GM18858 (cell line): Measurements from ENCODE around the gene GPR65.

Experiments
- ATAC-seq: cut with Tn5 transposase; IDR thresholded peaks from one replicate; pipeline ENCODE4 v1.9.1; 2021; ENCODE audit not compliant: unreplicated experiment

GPR65 gene, protein sequence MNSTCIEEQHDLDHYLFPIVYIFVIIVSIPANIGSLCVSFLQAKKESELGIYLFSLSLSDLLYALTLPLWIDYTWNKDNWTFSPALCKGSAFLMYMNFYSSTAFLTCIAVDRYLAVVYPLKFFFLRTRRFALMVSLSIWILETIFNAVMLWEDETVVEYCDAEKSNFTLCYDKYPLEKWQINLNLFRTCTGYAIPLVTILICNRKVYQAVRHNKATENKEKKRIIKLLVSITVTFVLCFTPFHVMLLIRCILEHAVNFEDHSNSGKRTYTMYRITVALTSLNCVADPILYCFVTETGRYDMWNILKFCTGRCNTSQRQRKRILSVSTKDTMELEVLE

DNA sequence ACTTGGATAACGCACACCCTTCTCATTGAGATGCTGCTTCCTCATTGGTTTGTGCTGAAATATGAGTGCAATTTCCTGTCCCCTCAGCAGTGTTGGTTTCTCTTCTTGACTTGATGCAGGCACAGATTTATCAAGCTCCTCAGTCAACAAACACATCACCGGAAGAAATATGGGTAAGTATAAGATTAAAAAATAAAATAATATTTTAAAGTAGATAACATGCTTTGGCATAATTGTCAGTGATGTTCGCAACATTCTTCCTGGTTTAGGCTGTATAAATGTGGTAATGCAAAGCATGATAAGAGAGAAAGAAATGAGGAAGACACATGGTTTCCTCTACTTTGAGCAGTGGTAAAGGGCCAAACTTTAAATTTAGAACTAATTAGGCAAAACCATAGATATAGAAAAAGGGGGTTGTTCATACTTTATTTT lies at the start of gene GPR65:
Gene GPR65, plus strand, starts transcription at position 86 of the 432 bp plus-strand sequence. CDS start 5,713 bp downstream, outside the sequence.
- peak; percentile 69 for ATAC-seq

DNA sequence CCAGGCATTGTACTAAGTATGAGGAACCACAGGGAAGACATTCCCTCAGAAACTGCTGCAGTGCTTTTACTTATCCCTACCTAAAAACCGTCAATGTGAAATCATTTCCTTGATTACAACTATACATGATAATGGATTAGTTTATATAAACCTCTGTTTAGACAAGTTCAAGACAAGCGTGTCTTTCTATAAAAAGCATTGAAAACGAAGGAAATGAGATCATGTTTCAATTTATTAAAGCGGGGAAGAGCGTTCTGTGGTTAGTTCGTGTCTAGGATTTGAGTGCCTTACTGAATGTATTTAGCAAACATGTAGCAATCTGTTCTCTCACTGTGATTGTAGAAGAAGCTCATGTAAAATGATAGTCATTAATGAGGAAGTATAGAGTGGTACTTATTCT lies 49.4 kb upstream of the GPR65 start:
- no peak for ATAC-seq

DNA sequence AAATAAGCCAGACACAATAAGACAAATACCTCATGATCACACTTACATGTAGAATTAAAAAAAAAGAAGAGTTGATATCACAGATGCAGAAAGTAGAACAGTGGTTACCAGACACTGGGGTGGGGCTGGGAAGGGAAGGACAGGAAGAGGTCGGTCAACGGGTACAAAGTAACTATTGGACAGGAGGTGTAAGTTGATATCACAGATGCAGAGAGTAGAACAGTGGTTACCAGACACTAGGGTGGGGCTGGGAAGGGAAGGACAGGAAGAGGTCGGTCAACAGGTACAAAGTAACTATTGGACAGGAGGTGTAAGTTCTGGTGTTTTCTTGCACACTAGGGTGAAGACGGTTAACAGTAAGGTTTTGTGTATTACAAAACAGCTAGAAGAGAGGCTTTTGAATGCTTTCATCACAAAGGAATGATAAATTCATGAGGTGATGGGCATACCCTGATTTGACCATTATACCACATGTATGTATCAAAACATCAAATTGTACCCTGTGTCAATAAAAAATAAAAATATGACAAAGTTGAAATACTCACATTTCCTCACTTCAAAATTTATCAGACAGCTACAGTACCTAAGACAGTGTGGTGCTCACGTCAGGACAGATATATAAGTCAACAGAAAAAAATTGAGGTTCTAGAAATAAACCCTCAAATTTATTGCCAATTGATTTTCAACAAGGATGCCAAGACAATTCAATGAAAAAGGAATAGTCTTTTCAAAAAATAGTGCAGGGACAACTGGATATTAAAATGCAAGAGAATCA lies 44.7 kb upstream of the GPR65 start:
- no peak for ATAC-seq

DNA sequence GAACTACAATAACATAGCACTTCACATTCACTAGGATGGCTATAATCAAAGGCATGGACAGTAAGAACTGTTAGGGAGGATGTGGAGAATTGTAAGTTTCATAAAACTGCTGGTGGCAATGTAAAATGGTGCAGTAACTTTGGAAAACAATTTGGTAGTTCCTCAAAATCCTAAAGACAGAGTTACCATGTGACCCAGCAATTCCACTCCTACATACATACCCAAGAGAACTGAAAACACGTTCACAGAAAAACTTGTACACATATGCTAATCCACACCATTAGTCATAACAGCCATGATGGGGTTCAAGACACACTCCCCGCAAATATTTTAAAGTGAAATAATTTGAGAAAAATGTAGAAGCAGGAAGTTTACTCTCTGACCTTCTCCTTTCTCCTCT lies 43.7 kb upstream of the GPR65 start:
- ATAC-seq, result no peak

DNA sequence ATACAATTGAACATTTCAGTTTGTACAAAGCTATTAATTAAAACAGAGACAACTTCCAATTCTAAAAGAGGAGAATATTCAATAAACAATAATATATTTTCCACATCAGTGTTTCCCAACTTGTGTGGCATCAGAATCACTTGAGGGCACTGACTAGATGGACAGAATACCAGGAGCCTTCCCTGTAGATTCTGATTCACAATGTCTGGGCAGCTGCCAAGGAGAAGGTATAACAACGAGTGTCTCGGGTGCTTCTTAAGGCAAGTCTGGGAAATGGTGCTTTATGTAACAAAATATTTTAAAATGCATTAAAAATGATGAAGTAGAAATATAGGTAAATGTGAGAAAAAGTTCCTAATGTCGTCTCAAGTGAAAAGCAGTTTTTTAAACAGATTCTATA lies 38.1 kb upstream of the GPR65 start:
- ATAC-seq, result no peak

DNA sequence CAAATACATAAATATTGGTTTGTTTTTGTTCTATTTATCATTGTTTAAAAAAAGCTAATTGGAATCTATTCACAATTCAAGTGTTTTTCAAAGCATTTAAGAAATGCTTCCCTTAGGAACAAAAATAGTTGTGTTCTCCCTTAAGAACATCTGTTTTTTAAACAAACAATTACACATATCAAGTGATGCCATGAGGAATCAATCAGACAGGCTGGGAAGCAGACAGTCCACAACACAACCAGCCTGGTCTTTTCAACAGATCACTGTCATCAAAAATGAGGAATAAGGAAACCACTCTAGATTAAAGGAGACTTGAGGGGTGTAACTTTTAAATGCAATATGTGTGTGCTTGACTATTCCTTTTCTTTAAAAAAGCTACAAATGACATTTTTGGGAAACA lies 37.4 kb upstream of the GPR65 start:
- no peak for ATAC-seq

DNA sequence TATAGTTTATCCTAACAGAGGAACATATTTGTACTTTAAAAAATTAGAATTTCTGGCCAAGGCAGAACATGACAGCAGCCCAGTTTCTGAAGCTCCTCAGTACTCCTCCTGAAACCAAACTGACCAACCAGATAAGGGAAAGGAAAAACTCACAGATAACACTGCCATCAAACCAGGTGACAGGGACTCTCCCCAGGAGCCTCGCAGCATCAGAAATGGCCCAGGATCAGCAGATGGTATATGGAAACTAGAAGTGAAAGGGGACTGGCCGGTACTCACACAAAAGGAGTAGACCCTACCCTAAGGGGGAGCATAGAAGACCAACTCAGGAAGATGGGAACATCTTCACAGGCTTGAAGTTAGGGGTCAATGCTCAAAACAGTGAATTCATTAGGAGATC lies 33.9 kb upstream of the GPR65 start:
- ATAC-seq, result peak; percentile 92

DNA sequence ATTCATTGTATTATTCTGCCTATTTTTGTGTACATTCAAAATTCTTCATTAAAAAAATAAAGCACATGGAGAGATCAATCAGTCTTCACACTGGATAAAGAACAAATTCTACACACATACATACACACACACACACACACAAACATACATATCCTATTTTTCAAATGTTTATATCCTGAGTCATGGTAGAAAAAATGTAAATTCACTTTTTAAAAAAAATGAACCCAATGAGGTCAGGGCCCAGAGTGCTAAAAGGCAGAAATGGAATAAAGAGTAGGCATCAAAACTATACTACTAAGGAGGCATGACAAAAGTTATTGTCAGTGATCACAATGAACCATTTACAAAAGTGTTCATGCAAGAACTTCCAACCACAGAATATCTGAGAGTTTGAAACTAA lies 29.3 kb upstream of the GPR65 start:
- ATAC-seq, result no peak

DNA sequence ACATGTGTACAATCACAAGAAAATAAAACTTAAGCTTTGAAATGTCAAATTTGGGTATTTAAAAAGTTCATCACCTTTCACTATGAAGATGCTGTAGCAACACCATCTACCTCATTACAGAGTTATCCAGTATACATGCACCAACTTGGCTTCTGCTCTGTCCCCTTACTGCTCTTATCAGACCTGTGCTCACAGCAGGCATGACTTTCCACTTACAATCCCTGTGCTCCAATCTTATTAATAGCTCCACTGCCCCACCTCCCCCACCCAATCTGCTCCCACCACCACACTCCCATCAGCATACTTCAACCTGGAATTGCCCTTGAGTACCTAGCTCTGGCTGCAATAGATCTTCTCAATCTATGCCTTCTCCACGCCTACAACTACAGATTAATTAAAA lies 25.2 kb upstream of the GPR65 start:
- ATAC-seq, result no peak

DNA sequence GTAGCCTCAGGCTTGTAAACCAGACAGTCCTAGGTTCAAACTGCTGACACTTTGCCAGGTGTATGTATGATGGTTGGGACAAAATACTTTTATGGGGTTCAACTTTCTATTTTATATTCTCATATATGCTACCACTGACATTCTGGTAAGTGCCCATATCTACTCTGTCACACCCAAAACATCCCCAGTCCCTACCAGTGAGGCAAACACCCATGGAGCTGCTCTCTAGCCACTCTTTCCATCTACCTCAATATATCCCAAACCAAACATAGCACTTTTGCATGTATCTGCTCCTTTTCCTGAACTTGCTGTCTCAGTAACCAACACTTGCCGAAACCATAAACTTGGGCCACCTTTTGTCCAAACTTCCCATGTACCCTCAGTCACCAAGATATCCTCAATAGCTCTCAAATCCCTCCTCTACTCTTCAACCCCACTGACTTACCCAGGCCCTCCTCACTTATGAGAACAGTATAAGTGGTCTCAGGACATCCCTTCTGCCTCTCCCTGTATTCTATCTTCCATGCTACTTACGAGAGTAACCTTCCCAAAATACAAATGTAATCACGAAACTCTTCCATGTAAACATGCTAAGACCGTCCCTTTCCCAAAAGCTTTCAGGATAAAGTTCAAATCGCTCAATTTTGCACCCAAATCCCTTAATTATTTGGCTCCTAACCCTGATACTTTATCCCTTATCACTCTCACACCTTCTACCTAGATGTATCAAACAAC lies 15.5 kb upstream of the GPR65 start:
- no peak for ATAC-seq

DNA sequence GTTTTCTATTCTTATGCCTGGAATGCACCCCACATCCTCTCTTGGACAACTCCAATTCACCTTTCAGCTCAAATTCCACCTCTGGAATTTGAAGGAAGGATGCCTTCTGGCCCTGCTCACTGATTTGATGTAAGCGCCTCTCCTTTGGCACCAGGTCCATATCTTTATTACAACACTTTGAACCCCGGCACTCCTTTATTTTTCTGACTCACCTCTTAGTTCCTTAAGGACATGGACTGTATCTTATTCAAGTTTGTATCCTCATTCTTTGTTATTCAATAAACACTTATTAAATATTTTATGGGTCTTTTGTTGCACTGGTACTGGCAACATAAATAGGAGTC lies 15.0 kb upstream of the GPR65 start:
- ATAC-seq, result no peak

DNA sequence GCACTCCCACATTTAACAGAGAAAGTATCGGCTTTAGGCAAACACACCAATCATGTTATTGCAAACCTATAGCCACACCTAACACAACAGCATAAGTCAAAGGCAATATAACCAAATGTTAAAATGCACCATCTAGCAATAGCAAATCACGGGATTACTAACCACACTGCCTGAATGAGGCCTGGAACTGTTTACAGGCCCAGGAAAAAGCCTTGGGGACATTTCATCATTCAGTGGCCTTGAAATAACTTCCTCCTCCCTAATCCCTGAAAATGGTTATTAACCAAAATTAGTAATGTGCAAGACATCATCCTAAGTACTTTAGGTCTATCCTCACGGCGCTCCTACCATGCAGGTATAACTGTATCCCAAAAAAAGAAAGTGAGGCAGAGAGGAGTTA lies 14.3 kb upstream of the GPR65 start:
- ATAC-seq, result no peak

DNA sequence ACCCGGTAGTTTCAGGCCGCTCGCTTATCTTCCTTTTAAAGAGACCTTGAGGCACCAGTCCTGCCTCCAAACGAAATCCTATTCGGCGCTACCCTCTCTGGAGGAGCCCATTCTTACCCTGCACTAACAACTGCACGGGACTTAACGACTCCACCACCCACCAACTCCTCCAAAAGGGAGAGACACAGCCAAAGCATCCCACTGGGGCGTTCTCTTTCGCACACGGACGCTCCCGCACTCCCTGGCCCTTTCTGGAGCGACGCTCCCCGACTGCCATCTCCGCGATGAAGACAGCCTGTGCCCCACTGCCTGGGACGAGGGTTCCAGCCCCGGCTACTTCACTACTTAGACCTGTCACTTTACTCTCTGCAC lies 12.6 kb upstream of the GPR65 start:
- no peak for ATAC-seq

DNA sequence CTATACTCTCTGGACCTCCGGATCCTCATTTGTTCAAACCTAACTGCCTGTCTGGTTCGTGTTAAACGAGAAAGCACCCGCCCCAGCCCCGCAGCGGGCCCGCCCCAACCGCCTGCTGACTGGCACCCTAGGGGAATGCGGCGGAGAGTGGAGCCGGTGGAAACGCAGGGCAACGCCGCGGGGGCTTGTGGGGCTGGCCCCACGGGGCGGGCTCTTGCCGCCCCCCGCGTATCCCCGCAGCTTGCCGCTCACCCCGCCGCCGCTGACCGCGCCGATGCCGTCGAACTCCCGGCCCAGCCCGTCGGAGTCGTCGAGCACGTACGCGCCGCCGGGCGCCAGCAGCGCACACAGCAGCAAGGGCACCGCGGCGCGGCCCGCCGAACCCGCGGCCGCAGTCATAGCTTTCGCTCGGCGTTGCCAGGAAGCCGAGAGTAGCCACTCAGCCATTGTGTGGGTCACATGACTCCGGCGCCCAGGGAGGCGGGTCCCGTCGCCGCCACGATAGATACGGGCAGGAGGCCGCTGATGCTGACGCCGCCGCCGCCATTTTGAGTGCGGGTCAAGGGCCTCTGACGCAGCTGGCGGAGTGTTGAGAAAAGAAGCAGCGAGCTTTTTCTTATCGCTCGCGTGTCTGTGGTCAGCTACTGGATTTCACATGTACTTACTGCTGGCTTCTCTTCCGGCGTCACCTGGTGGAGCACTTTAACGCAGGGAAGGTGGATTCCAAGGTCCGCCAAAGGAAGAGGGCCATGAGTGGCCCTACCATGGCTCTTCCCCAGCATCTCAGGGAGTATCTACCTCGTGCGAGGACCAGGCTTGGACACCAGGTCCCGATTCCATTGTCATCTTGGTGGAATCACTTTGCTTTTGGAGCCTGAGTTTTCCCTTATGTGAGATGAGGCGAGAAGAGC lies 12.0 kb upstream of the GPR65 start, which contains the start of gene GALC:
Gene GALC, minus strand, starts transcription at position 465 of the 911 bp plus-strand sequence. Its CDS starts 18 bp downstream, at position 447.
- ATAC-seq, result peak; percentile 83

DNA sequence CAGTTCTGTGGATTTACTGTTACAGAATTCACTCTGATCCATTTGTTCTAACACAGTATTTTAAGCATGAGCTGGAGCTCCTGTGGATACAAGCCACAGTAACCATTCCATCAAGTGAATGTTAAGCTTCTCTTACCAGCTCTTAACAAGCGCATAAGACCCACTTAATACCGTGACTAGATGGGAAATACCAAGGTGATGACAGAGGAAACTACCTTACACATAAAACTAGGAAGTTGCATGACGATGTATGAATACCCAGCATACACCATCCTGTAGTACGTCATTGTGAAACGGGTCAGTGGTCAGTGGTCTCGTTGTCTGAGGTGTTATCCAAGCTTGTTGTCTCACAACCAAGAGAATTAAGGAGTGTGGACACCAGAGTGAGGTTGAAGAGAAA lies 10.0 kb upstream of the GPR65 start:
- ATAC-seq, result peak; percentile 32

DNA sequence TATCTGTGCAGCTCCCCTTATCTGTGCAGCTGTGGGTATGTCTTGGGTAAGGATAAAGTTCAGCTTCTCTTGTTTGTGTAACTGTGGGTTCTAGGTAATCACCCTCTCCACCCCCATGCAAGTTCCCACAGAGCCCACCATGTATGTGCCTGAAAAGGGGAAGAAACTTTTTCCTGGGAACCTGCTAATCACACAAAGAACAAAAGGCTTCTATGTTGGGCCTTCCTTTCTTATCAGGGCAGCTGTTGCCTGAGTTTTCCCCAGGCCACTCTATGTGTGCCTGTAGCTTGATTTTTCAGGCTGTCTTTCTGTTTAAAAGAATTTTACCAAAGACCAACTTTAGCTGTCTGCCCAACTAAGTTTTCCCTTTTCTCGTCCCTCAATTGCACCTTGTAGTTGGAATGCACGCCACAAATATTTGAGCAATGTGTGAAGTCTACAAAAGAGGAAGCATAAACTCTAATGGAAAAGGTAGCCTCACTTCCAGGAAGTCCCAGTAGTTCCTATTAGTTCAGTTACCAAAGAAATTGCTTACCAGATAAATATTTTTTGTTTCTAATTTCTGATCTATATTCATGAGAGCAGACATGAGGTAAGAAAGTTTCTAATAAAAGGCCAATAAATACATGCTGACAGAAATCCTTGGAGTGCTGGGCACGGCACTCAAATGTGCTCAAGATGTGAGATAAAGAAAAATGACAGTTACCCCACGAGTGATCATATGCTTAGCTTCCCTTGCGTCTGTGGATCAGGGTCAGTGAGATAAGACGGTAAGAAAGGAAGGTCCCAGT lies 9.2 kb upstream of the GPR65 start:
- ATAC-seq, result no peak

DNA sequence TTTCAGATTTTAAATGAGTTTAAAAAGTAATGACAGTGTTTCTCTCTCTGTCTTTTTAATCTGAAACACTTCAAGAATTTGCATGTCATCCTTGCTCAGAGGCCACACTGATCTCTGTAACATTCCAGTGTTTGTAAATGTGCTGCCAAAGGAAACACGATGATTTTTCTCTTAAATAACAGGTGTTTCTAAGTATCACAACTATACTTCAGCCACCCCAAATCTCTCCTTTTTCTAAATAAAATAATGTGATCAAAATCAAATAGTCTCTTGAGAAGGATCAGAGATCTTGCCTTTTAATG lies 8.7 kb upstream of the GPR65 start:
- ATAC-seq, result no peak

DNA sequence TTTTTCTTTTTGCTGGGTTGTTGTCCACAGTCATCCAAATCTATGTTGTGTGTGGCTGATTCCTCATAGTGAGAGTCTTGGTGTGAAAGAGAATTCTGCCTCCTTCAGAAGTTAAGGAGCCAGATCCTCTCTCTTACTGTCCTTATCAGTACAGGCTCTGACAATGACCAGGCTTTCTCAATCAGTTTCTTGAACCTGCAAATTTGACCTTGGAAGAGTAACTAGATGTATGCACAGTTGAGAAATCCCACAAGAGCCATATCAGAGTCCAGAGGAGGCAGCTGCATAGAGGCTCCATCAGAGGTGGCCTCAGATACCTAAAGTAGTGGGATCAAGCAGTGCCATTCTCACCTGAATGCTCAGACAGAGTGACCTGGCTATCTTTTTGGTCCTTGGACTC lies 6.5 kb upstream of the GPR65 start:
- ATAC-seq, result no peak

DNA sequence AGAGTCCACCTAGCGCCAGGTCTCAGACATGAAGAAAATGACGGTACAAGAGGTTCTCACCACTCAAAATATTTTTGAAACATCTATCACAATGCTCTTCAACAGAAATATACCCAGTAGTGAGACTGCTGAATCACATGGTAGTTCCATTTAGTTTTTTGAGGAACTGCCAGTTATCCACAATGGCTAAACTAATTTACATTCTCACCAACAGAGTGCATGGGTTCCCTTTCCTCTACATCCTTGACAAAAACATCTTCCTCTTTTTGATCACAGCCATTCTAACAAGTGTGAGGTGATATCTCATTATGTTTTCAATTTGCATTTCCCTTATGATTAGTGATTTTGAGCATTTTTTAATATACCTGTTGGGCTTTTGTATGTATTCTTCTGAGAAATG lies 5.7 kb upstream of the GPR65 start:
- ATAC-seq, result no peak

DNA sequence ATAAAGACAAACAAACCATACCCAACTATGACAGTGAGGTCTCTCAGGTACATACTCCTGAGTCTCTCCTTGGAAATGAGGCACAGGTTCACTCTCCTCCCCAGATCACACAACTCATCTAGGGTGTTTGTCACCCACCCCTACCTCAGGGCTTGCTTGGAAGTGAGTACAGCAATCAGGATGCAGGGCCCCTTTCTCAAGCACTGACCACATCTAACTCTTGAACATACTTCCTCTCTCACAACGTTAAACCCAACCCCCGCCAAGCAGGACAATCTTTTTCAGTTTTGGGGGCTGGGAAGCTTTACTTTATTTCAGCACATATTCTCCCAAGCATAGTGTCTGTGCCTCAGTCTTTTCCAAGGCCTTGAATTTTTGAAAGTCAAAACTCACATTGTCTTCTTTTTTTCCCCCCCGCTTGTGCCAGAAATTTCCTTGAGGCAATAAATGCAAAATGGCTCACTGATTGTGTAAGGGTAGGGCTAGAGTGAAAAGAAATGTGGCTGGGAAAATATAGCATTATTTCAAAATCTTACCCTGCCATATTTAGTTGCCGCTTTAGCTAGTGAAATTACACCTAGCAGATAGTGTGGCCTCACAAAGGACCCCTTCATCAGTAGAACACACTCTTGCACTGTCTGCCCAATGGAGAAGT lies 2.4 kb upstream of the GPR65 start:
- no peak for ATAC-seq
